GM13977 (cell line): Measurements from ENCODE around the gene FAM170B.

Source experiments
- DNase-seq: peaks from one replicate; pipeline ENCODE4 v3.0.0; 2012; ENCODE audit warnings: low spot score
- CTCF ChIP-seq: IDR thresholded peaks from 2 replicates; pipeline ENCODE4 v1.5.1; 2012; ENCODE audit warnings: mild to moderate bottlenecking, control low read depth; ENCODE audit not compliant: insufficient read depth; ENCODE audit errors: extremely low read depth, missing control alignments
- in situ Hi-C: fragments of 300-500 bp; cut with MboI; formaldehyde crosslinking; loops from one replicate; pipeline ENCODE4 v1.12.0; 2022; ENCODE audit warnings: low sequenced_read_pairs, low pct_unique_long_range_greater_than_20kb, mixed read lengths, inconsistent platforms; ENCODE audit not compliant: unreplicated experiment

FAM170B gene

GRCh38 chr10:49090696-49091380, 43.0 kb downstream of the FAM170B start:
- TF ChIP-seq CTCF: no peak
- in situ Hi-C loops: no loop called here
- DNase-seq: no peak

- TF ChIP-seq CTCF: no peak
- in situ Hi-C loops: no loop called here
- no peak for DNase-seq
These were observed 43.6 kb downstream of the FAM170B start for GRCh38 chr10:49090189-49090575.

GRCh38 chr10:49089557-49090188, 44.1 kb downstream of the FAM170B start:
- no peak for TF ChIP-seq CTCF
- in situ Hi-C loops: no loop called here
- DNase-seq: no peak

GRCh38 chr10:49089152-49089551, 44.7 kb downstream of the FAM170B start:
- in situ Hi-C loops: no loop called here
- DNase-seq: no peak
- no peak for TF ChIP-seq CTCF

GRCh38 chr10:49086889-49087288, 46.9 kb downstream of the FAM170B start:
- no peak for TF ChIP-seq CTCF
- in situ Hi-C loops: no loop called here
- DNase-seq: no peak

- TF ChIP-seq CTCF: no peak
- in situ Hi-C loops: no loop called here
- DNase-seq: no peak
These were observed 50.6 kb downstream of the FAM170B start for GRCh38 chr10:49083261-49083660.
